Stomach smooth muscle (tissue), 2 donors: ENCODE measurements around the gene PSMD4.
A peak's percentile ranks its signal among the peaks of the same experiment; 100 is the strongest.
"Not testable (repeated sequence)": the region's sequence is repeated elsewhere in the genome, so short reads cannot be mapped to it uniquely, and the experiment has no call there.

Experiments used
- H3K27ac ChIP-seq: one replicate; pipeline ENCODE4 v1.7.0; 2013; ENCODE audit warnings: mild to moderate bottlenecking, low read length, inconsistent platforms
- H3K27me3 ChIP-seq, 2 donors: one replicate each; pipeline ENCODE4 v1.7.0; 2013; ENCODE audit warnings: low read length in 2 of 2; ENCODE audit not compliant: insufficient read depth in 2 of 2, control insufficient read depth in 1 of 2
- H3K36me3 ChIP-seq, 2 donors: one replicate each; pipeline ENCODE4 v1.7.0; 2013; ENCODE audit warnings: low read length in 2 of 2; ENCODE audit not compliant: control insufficient read depth in 2 of 2, insufficient read depth in 2 of 2
- H3K4me1 ChIP-seq: one replicate; pipeline ENCODE4 v1.7.0; 2013; ENCODE audit warnings: low read length; ENCODE audit not compliant: control insufficient read depth, insufficient read depth
- H3K4me3 ChIP-seq, 2 donors: one replicate each; pipeline ENCODE4 v1.7.0; 2013; ENCODE audit warnings: low read length in 2 of 2
- H3K9ac ChIP-seq, 2 donors: one replicate each; pipeline ENCODE4 v1.7.0; 2013; ENCODE audit warnings: low read length in 2 of 2, mild to moderate bottlenecking in 1 of 2
- H3K9me3 ChIP-seq, 2 donors: one replicate each; pipeline ENCODE4 v1.7.0; 2013; ENCODE audit warnings: low read length in 2 of 2; ENCODE audit not compliant: control insufficient read depth in 2 of 2
- donor health status: healthy.
- donor health status: Pancreatic carcinoma.

The PSMD4 gene

DNA sequence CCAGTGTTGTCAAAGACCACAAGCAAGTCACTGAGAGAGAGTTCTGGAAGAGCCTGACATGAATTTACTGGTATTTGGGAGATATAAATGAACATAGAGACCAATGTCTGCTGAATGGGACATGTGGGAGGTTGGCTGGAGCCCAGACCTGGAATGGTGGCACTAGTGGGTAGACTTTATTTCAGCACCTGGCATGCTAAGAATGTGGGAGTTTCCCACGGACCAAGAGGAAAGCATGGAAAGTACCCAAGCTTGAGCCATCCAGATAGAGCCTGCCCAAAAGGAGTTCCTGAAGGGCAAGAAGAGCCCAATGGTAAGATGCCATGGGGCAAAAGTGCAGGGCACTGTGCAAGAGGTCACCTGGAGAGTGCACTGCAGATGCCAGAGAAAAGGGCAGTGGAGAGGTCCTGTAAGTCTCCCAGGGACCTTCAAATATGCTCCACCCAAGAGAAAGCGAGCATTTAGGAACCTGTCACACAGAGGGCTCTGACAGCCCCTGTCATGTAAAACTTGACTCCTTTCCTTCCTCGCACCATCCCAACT is 19.5 kb downstream of the PSMD4 start:
- peaks cover 0 to 3% of the 10 kb centered on the region in 2 donors for H3K36me3 ChIP-seq
- no peak overlapping the region for H3K27ac ChIP-seq
- no peaks in the 10 kb centered on the region for H3K4me1 ChIP-seq
- H3K4me3 ChIP-seq: no peak overlapping the region
- no peaks in the 10 kb centered on the region for H3K9me3 ChIP-seq
- H3K9ac ChIP-seq: peak overlapping the region in 1 of 2 donors; percentile 13
- H3K27me3 ChIP-seq: no peaks in the 10 kb centered on the region

- not testable (repeated sequence) for H3K36me3 ChIP-seq, H3K27me3 ChIP-seq, H3K4me1 ChIP-seq, H3K9ac ChIP-seq, H3K4me3 ChIP-seq, H3K27ac ChIP-seq, H3K9me3 ChIP-seq
These were observed 20.8 kb downstream of the PSMD4 start for GRCh38 chr1:151275341-151275740.

GRCh38 chr1:151277249-151277648 is 22.7 kb downstream of the PSMD4 start:
- Histone ChIP-seq H3K9me3 (no peaks in the 10 kb centered on the region), H3K9ac (no peak overlapping the region), H3K4me3 (no peak overlapping the region), H3K36me3 (no peaks in the 10 kb centered on the region), H3K27me3 (no peaks in the 10 kb centered on the region), H3K27ac (no peak overlapping the region), H3K4me1 (peaks cover 5% of the 10 kb centered on the region)

DNA sequence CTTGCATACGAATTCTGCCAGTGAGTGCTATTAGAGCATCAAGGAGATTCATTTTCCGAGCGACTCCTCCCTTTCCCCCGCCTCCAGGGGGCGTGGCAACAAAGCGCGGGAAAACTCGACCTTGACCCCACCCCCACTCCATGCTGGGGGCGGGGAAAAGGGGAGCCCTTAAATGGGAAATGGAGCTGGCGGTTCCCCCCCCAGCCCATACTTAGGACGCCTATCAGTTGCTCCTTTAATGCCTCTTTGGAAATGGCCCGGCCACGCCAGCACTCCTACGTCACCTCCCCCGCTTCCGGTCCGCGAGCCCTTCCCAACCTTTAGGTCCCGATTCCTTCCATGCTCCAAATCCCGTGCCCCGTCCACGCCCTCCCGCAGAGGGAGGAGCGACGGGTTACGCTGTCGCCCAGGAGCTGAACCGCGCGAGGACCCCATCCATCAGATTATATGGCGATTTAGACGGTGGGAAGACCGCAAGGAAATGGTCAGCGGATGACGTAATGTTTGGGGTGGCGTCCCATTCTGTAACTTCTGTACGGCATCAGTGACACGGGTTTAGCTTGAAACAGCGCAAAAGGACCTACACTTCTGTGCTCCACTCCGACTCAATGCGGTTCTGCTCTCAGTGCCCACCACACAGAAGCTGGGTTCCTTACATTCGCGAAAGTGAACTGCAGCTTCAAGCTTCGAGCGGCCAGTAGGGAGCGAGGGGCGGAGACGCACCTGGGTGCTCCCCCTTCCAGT is 26.9 kb downstream of the PSMD4 start:
- Histone ChIP-seq H3K36me3 (peaks cover 6 to 8% of the 10 kb centered on the region in 2 donors), H3K4me1 (peaks cover 25% of the 10 kb centered on the region), H3K4me3 (peak overlapping the region; percentile 98 to 99), H3K27ac (peak overlapping the region; percentile 100), H3K9ac (peak overlapping the region; percentile 97 to 100), H3K27me3 (no peaks in the 10 kb centered on the region), H3K9me3 (no peaks in the 10 kb centered on the region)

DNA sequence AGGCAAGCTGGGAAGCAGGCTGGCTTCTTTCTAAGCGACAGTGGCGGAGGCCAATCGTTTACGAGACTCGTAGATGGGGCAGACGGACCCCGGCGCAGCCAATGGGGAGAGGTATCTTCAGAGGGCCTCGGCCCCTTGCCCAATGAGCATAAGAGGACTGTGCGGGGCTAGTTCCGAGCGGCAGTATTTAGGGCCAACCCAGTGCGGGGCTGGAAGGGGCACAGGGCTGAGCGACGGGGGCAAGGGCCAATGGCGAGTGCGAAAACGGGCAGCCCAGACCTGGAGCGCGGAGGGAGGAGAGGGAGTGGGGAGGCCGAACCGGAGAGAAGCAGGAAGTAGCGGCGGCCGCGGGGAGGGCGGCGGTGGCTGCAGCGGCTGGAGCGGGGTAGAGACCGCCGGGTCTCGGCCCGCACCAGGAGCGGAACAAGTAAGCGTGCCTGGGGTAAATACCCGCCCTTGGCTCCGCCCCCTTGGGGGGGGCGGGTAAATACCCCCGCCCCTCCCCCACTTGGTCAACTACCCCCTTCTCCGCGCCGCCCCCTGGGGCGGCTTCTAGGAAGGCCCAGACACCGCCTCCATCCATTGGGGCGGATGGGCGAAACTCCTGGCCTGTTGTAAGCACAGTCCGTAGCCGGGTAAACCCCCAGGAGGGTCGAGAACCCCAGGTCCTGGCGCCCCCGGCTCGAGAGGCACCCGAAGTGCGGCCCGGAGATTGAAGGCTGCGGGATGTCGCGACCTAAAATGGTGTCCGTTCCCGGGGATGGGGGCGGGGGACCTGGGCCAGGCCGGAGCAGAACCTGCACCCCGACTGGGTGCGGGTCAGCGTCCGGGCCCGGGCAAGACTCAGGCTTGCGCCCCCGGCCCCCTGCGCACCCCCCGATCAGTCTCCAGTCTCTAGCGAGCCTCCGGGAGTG is 27.7 kb downstream of the PSMD4 start, which contains the start of gene ZNF687:
TSS of gene ZNF687 (plus strand) at position 331 of the 914 bp plus-strand sequence. CDS start 3,993 bp downstream, outside the sequence.
- no peaks in the 10 kb centered on the region for H3K9me3 ChIP-seq
- H3K27ac ChIP-seq: peak within 1 kb of the TSS; percentile 100
- peak within 1 kb of the TSS; percentile 98 to 99 for H3K4me3 ChIP-seq
- peaks cover 25% of the 10 kb centered on the region for H3K4me1 ChIP-seq
- H3K9ac ChIP-seq: peak within 1 kb of the TSS; percentile 97 to 100
- H3K27me3 ChIP-seq: no peaks in the 10 kb centered on the region
- peaks cover 13 to 16% of the 10 kb centered on the region in 2 donors for H3K36me3 ChIP-seq

GRCh38 chr1:151282883-151283725 is 28.6 kb downstream of the PSMD4 start:
- Histone ChIP-seq H3K4me1 (peaks cover 25% of the 10 kb centered on the region), H3K27me3 (no peaks in the 10 kb centered on the region), H3K27ac (peak overlapping the region; percentile 100), H3K36me3 (peaks cover 22 to 24% of the 10 kb centered on the region in 2 donors), H3K9ac (peak overlapping the region; percentile 79 to 94), H3K9me3 (no peaks in the 10 kb centered on the region), H3K4me3 (peak overlapping the region; percentile 87 to 99)

GRCh38 chr1:151284013-151284577 is 29.6 kb downstream of the PSMD4 start:
- Histone ChIP-seq H3K27me3 (no peaks in the 10 kb centered on the region), H3K4me3 (peak overlapping the region; percentile 87 to 99), H3K36me3 (peaks cover 29 to 33% of the 10 kb centered on the region in 2 donors), H3K9me3 (no peaks in the 10 kb centered on the region), H3K27ac (peak overlapping the region; percentile 100), H3K4me1 (peaks cover 26% of the 10 kb centered on the region), H3K9ac (peak overlapping the region; percentile 5 to 94)

GRCh38 chr1:151286619-151287340 is 32.2 kb downstream of the PSMD4 start:
- Histone ChIP-seq H3K36me3 (peaks cover 40 to 45% of the 10 kb centered on the region in 2 donors), H3K27me3 (no peaks in the 10 kb centered on the region)

DNA sequence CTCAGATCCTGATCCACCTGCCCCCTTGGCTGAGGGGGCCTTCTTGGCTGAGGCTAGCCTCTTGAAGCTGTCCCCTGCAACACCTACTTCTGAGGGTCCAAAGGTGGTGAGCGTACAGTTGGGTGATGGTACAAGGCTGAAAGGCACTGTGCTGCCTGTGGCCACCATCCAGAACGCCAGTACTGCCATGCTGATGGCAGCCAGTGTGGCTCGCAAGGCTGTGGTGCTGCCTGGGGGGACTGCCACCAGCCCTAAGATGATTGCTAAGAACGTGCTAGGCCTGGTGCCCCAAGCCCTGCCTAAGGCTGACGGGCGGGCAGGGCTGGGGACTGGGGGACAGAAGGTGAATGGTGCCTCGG is 32.8 kb downstream of the PSMD4 start:
- H3K27ac ChIP-seq: no peak overlapping the region
- H3K4me3 ChIP-seq: no peak overlapping the region
- H3K36me3 ChIP-seq: peaks cover 42 to 48% of the 10 kb centered on the region in 2 donors

More at GRCh38 chr1:151286619-151287340, 32.2 kb downstream of the PSMD4 start:
- Histone ChIP-seq H3K9me3 (no peaks in the 10 kb centered on the region), H3K4me3 (no peak overlapping the region), H3K9ac (no peak overlapping the region), H3K4me1 (peaks cover 24% of the 10 kb centered on the region), H3K27ac (no peak overlapping the region)

More for the DNA sequence above, 32.8 kb downstream of the PSMD4 start:
- Histone ChIP-seq H3K27me3 (no peaks in the 10 kb centered on the region), H3K4me1 (peaks cover 24% of the 10 kb centered on the region), H3K9me3 (no peaks in the 10 kb centered on the region), H3K9ac (no peak overlapping the region)
